Neutrophil (primary cell): ENCODE measurements around the gene MEGF11.

Experiments used
- H3K27ac ChIP-seq: fragments of 200-600 bp; sonication (generic); 2 replicates; pipeline ENCODE4 v1.5.1; 2016; ENCODE audit warnings: mild to moderate bottlenecking, moderate library complexity
- H3K27me3 ChIP-seq: fragments of 200-600 bp; sonication (generic); 2 replicates; pipeline ENCODE4 v1.6.0; 2016; ENCODE audit warnings: mild to moderate bottlenecking
- H3K36me3 ChIP-seq: fragments of 200-600 bp; sonication (generic); 2 replicates; pipeline ENCODE4 v1.5.1; 2017
- H3K4me1 ChIP-seq, 2 experiments: fragments of 200-600 bp in 1 of 2; sonication (generic) in 1 of 2; 1 replicate in 1 of 2; 2 replicates in 1 of 2; pipeline versions ENCODE4 v1.5.1 to v1.6.1; 2013 to 2016; ENCODE audit warnings: low read depth in 1 of 2, low read length in 1 of 2, mild to moderate bottlenecking in 1 of 2, moderate library complexity in 1 of 2; ENCODE audit not compliant: control insufficient read depth in 1 of 2, insufficient read depth in 1 of 2
- H3K4me3 ChIP-seq, 2 experiments: fragments of 200-600 bp in 1 of 2; sonication (generic) in 1 of 2; 1 replicate in 1 of 2; 2 replicates in 1 of 2; pipeline ENCODE4 v1.5.1; 2013 to 2016; ENCODE audit warnings: low read depth in 1 of 2, low read length in 1 of 2, mild to moderate bottlenecking in 1 of 2, moderate library complexity in 1 of 2
- H3K9me3 ChIP-seq: fragments of 200-600 bp; sonication (generic); 2 replicates; pipeline ENCODE4 v1.5.1; 2016
- TF ChIP-seq, protein P1 (sequence below): fragments of 200-600 bp; sonication (generic); IDR thresholded peaks from 2 replicates; pipeline ENCODE4 v1.5.1; 2016; ENCODE audit warnings: antibody characterized with exemption

MEGF11 gene

GRCh38 chr15:66165856-66166255, 87.7 kb downstream of the MEGF11 start:
- Histone ChIP-seq H3K27ac (no peak overlapping the region), H3K27me3 (no peaks in the 10 kb centered on the region), H3K36me3 (no peaks in the 10 kb centered on the region), H3K4me1 (no peaks in the 10 kb centered on the region), H3K9me3 (no peaks in the 10 kb centered on the region), H3K4me3 (no peak overlapping the region)
- TF ChIP-seq, protein P1, sequence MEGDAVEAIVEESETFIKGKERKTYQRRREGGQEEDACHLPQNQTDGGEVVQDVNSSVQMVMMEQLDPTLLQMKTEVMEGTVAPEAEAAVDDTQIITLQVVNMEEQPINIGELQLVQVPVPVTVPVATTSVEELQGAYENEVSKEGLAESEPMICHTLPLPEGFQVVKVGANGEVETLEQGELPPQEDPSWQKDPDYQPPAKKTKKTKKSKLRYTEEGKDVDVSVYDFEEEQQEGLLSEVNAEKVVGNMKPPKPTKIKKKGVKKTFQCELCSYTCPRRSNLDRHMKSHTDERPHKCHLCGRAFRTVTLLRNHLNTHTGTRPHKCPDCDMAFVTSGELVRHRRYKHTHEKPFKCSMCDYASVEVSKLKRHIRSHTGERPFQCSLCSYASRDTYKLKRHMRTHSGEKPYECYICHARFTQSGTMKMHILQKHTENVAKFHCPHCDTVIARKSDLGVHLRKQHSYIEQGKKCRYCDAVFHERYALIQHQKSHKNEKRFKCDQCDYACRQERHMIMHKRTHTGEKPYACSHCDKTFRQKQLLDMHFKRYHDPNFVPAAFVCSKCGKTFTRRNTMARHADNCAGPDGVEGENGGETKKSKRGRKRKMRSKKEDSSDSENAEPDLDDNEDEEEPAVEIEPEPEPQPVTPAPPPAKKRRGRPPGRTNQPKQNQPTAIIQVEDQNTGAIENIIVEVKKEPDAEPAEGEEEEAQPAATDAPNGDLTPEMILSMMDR: no peak

- TF ChIP-seq, protein P1: no peak
- Histone ChIP-seq H3K36me3 (no peaks in the 10 kb centered on the region), H3K4me1 (no peaks in the 10 kb centered on the region), H3K9me3 (no peaks in the 10 kb centered on the region), H3K4me3 (no peak overlapping the region), H3K27me3 (no peaks in the 10 kb centered on the region), H3K27ac (no peak overlapping the region)
These were observed 88.8 kb downstream of the MEGF11 start for GRCh38 chr15:66164788-66165187.

DNA sequence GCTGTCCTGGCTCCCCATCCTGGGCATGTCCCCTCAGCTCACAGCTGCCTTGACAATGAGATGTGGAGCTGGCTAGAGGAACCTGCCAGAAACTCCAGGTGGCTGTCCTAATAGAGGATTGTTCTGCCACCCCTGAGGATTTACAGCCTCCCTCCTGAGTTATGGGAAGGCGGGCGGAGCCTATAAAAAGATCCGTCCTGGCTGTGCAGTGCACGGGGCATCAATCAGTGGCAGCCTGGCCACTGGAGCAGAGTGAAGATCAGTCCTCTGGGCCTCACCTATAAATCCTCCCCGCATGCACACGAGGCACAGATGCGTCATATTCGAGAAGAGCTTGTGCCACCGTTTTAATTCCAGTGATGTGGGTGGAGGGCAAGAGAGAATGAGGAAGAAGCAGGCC, 90.0 kb downstream of the MEGF11 start:
- TF ChIP-seq, protein P1: no peak
- no peaks in the 10 kb centered on the region for H3K9me3 ChIP-seq
- H3K4me3 ChIP-seq: no peak overlapping the region
- no peaks in the 10 kb centered on the region for H3K27me3 ChIP-seq
- H3K27ac ChIP-seq: no peak overlapping the region
- no peaks in the 10 kb centered on the region for H3K36me3 ChIP-seq
- no peaks in the 10 kb centered on the region for H3K4me1 ChIP-seq

GRCh38 chr15:66162286-66162685, 91.3 kb downstream of the MEGF11 start:
- no peak overlapping the region for H3K4me3 ChIP-seq
- H3K9me3 ChIP-seq: no peaks in the 10 kb centered on the region
- H3K27ac ChIP-seq: no peak overlapping the region
- peaks cover 9% of the 10 kb centered on the region for H3K27me3 ChIP-seq
- no peaks in the 10 kb centered on the region for H3K4me1 ChIP-seq
- no peaks in the 10 kb centered on the region for H3K36me3 ChIP-seq
- TF ChIP-seq, protein P1: no peak

DNA sequence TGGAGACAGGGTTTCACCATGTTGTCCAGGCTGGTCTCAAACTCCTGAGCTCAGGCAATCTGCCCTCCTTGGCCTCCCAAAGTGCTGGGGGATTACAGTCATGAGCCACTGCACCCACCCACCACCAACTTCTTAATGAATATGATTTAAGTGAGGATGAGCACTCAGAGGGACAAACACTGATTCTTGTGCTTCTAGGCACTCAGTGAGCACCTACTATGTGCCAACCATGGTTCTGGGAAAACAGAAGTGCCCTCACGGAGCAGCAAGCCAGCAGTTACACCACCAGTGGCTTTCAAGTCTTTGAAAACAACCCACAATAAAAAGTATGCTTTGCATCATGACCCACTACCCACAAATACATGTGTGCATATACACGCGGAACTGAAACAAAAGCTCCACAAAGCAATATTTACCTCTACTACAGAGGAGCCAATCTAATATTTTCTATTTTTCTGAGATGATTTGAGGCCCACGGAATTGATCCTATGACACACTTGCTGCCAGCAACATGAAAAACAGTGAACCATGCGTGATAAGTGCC, 91.9 kb downstream of the MEGF11 start:
- Histone ChIP-seq H3K36me3 (no peaks in the 10 kb centered on the region), H3K4me3 (no peak overlapping the region), H3K27ac (no peak overlapping the region), H3K4me1 (no peaks in the 10 kb centered on the region), H3K27me3 (peaks cover 12% of the 10 kb centered on the region), H3K9me3 (no peaks in the 10 kb centered on the region)
- TF ChIP-seq, protein P1: no peak

DNA sequence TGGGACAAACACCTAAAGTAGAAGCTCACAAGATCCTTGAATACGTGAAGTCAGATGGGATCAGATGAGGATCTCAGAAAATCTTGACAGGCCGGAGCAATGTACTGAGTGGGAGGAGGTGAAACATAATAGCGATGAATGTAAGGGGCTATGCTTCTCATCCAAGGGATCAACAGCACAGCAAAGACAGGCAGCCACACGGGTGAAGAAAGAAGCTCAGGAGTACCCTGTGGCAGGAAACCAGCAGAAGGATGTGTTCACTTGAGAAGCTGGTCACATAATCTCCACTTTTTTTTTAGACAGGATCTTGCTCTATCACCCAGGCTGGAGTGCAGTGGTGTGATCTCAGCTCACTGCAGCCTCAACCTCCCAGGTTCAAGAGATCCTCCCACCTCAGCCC, 92.4 kb downstream of the MEGF11 start:
- Histone ChIP-seq H3K4me3 (no peak overlapping the region), H3K27ac (no peak overlapping the region), H3K36me3 (no peaks in the 10 kb centered on the region), H3K27me3 (peaks cover 16% of the 10 kb centered on the region), H3K4me1 (no peaks in the 10 kb centered on the region), H3K9me3 (no peaks in the 10 kb centered on the region)
- TF ChIP-seq, protein P1: no peak
